A549 (cell line): ENCODE measurements around the gene GCG. TPM values are rescaled to one million over a fixed set of nuclear protein-coding genes. Genes with fewer than 3 reads are reported as not detected.

Experiments used
- ATAC-seq, 2 experiments: fragments of 200-7000 bp in 1 of 2; fragments of >200 bp in 1 of 2; cut with Nextera tagmentation in 1 of 2; cut with Tn5 transposase in 1 of 2; 3 replicates each; pipeline versions ENCODE4 v1.8.0 to v1.9.1; 2018 to 2020; ENCODE audit warnings: mild to moderate bottlenecking in 1 of 2, moderate library complexity in 1 of 2
- CTCF ChIA-PET: fragments of 300-600 bp; sonication (Branson Sonifier 250); formaldehyde crosslinking; extraction: SDS; loops from one replicate; lab custom pipeline; 2021; ENCODE audit warnings: antibody characterized with exemption, inconsistent platforms; lab: Yijun Ruan, JAX
- POLR2A ChIA-PET: fragments of 350-600 bp; formaldehyde crosslinking; extraction: SDS; loops from one replicate; lab custom pipeline; 2021; ENCODE audit warnings: antibody characterized with exemption, inconsistent platforms; lab: Yijun Ruan, JAX
- DNase-seq, 2 experiments: peaks; one replicate each; pipeline versions ENCODE4 v3.0.0 to v3.0.0-alpha.2; 2011 to 2016; ENCODE audit warnings: low read depth in 1 of 2, low spot score in 1 of 2
- FAIRE-seq: peaks from 2 replicates; lab custom pipeline; 2011; peaks lifted over from hg19 to GRCh38; lab: Jason Lieb, UNC
- H3K27ac ChIP-seq, 2 experiments: fragments of >200 bp; sonication (Bioruptor Twin); formaldehyde crosslinking; 3 replicates each; pipeline ENCODE4 v1.5.1; 2016 to 2017
- H3K4me1 ChIP-seq: fragments of >200 bp; sonication (Bioruptor Twin); formaldehyde crosslinking; 3 replicates; pipeline ENCODE4 v1.6.1; 2016
- H3K4me2 ChIP-seq: fragments of >200 bp; sonication (Bioruptor Twin); formaldehyde crosslinking; 3 replicates; pipeline ENCODE4 v1.6.1; 2016
- H3K4me3 ChIP-seq: fragments of >200 bp; sonication (Bioruptor Twin); formaldehyde crosslinking; 3 replicates; pipeline ENCODE4 v1.5.1; 2016
- H3K9me3 ChIP-seq: fragments of >200 bp; sonication (Bioruptor Twin); formaldehyde crosslinking; 3 replicates; pipeline ENCODE4 v1.6.1; 2016
- ATOH8 ChIP-seq: fragments of 250-450 bp; sonication (Bioruptor Pico); IDR thresholded peaks from 2 replicates; pipeline ENCODE4 v1.5.0; 2020; ENCODE audit warnings: low read depth, mild to moderate bottlenecking, moderate library complexity
- BHLHE40 ChIP-seq: IDR thresholded peaks from 2 replicates; pipeline ENCODE4 v1.6.1; 2012; ENCODE audit warnings: low read depth, low read length, inconsistent platforms
- CHD2 ChIP-seq: fragments of 150-350 bp; IDR thresholded peaks from 2 replicates; pipeline ENCODE4 v1.6.1; 2014; ENCODE audit warnings: low read length; ENCODE audit not compliant: partially characterized antibody
- CTCF ChIP-seq: fragments of >200 bp; sonication (Bioruptor Twin); formaldehyde crosslinking; IDR thresholded peaks from 3 replicates; pipeline ENCODE4 v1.5.1; 2016
- E2F6 ChIP-seq: IDR thresholded peaks from 2 replicates; pipeline ENCODE4 v1.6.1; 2012; ENCODE audit warnings: low read depth, borderline replicate concordance
- ELK1 ChIP-seq: fragments of 150-350 bp; IDR thresholded peaks from 2 replicates; pipeline ENCODE4 v1.6.1; 2014; ENCODE audit warnings: low read depth, mild to moderate bottlenecking, low read length
- HDAC2 ChIP-seq: fragments of 200-600 bp; sonication (generic); IDR thresholded peaks from 2 replicates; pipeline ENCODE4 v1.6.1; 2016
- HEYL ChIP-seq: fragments of 250-450 bp; sonication (Bioruptor Pico); IDR thresholded peaks from 2 replicates; pipeline ENCODE4 v1.8.0; 2021; ENCODE audit warnings: mild to moderate bottlenecking, moderate library complexity
- HMGXB4 ChIP-seq: fragments of 250-450 bp; sonication (Bioruptor Pico); IDR thresholded peaks from 2 replicates; pipeline ENCODE4 v1.5.0; 2021; ENCODE audit warnings: mild to moderate bottlenecking, moderate library complexity, borderline replicate concordance
- HOXA7 ChIP-seq: fragments of 250-450 bp; sonication (Bioruptor Pico); IDR thresholded peaks from 2 replicates; pipeline ENCODE4 v1.5.0; 2020; ENCODE audit warnings: mild to moderate bottlenecking, moderate library complexity
- HOXB13 ChIP-seq: fragments of 250-450 bp; sonication (Bioruptor Pico); IDR thresholded peaks from 2 replicates; pipeline ENCODE4 v1.5.0; 2020; ENCODE audit warnings: low read depth, mild to moderate bottlenecking, moderate library complexity
- HOXB5 ChIP-seq: fragments of 250-450 bp; sonication (Bioruptor Pico); IDR thresholded peaks from 2 replicates; pipeline ENCODE4 v1.5.0; 2020; ENCODE audit warnings: mild to moderate bottlenecking, moderate library complexity
- JUN ChIP-seq, 2 experiments: fragments of >200 bp; sonication (Bioruptor Twin); formaldehyde crosslinking; IDR thresholded peaks; 2 replicates in 1 of 2; 3 replicates in 1 of 2; pipeline ENCODE4 v1.6.1; 2016 to 2017
- KDM1A ChIP-seq: fragments of 200-600 bp; sonication (generic); IDR thresholded peaks from 2 replicates; pipeline ENCODE4 v1.6.1; 2016; ENCODE audit warnings: low read depth, mild to moderate bottlenecking
- KDM5A ChIP-seq: fragments of 200-600 bp; sonication (generic); IDR thresholded peaks from 2 replicates; pipeline ENCODE4 v1.6.1; 2016; ENCODE audit warnings: antibody characterized with exemption, mild to moderate bottlenecking
- MAFK ChIP-seq: fragments of 450-650 bp; IDR thresholded peaks from 2 replicates; pipeline ENCODE4 v1.6.1; 2014; ENCODE audit not compliant: partially characterized antibody
- NPAS2 ChIP-seq: fragments of 250-450 bp; sonication (Bioruptor Pico); IDR thresholded peaks from 2 replicates; pipeline ENCODE4 v1.8.0; 2022; ENCODE audit warnings: mild to moderate bottlenecking, moderate library complexity, borderline replicate concordance
- POLR2A ChIP-seq: IDR thresholded peaks from 2 replicates; pipeline ENCODE4 v1.6.1; 2012; ENCODE audit warnings: mild to moderate bottlenecking, low read length
- RARB ChIP-seq: fragments of 250-450 bp; sonication (Bioruptor Pico); IDR thresholded peaks from 2 replicates; pipeline ENCODE4 v1.8.0; 2021; ENCODE audit warnings: mild to moderate bottlenecking, moderate library complexity
- RFX5 ChIP-seq: fragments of 450-650 bp; IDR thresholded peaks from 2 replicates; pipeline ENCODE4 v1.7.1; 2014; ENCODE audit warnings: antibody characterized with exemption, mild to moderate bottlenecking, moderate library complexity
- RNF2 ChIP-seq: fragments of 200-600 bp; sonication (generic); IDR thresholded peaks from 2 replicates; pipeline ENCODE4 v1.6.1; 2016; ENCODE audit warnings: low read depth, mild to moderate bottlenecking, antibody characterized with exemption, moderate library complexity, borderline replicate concordance
- SMC3 ChIP-seq: fragments of >200 bp; sonication (Bioruptor Twin); formaldehyde crosslinking; IDR thresholded peaks from 3 replicates; pipeline ENCODE4 v1.6.1; 2018; ENCODE audit warnings: inconsistent platforms
- SREBF2 ChIP-seq: fragments of 450-650 bp; IDR thresholded peaks from 2 replicates; pipeline ENCODE4 v1.6.1; 2014; ENCODE audit warnings: mild to moderate bottlenecking, moderate library complexity
- TFCP2L1 ChIP-seq: fragments of 250-450 bp; sonication (Bioruptor Pico); IDR thresholded peaks from 2 replicates; pipeline ENCODE4 v1.5.0; 2021; ENCODE audit warnings: mild to moderate bottlenecking
- ZC3H11A ChIP-seq: fragments of 450-650 bp; IDR thresholded peaks from 2 replicates; pipeline ENCODE4 v1.6.1; 2014; ENCODE audit warnings: antibody characterized with exemption, mild to moderate bottlenecking
- ZNF302 ChIP-seq: fragments of 250-450 bp; sonication (Bioruptor Pico); IDR thresholded peaks from 2 replicates; pipeline ENCODE4 v1.9.0; 2021; ENCODE audit warnings: inconsistent platforms, mild to moderate bottlenecking, moderate library complexity
- WGBS: methylation state at CpG from one replicate; pipeline ENCODE4 v1.1.6; 2017; ENCODE audit errors: missing lambda C conversion rate; 5-methylcytosine and 5-hydroxymethylcytosine counted together
- polyA plus RNA-seq, 4 experiments: library from polyadenylated mRNA; depleted of rRNA in 3 of 4; stranded (reverse); fragments of >200 nt; fragmentation: RNase III in 1 of 4; extraction: RNeasy Plus Mini Kit Qiagen cat#74134 plus additional on column Dnase treatment in 1 of 4; gene quantifications; 2 replicates in 3 of 4; 3 replicates in 1 of 4; pipeline ENCODE4 v1.2.3, GENCODE V29; 2011 to 2017
- TF ChIP-seq, protein P1 (sequence below): fragments of 200-600 bp; sonication (generic); IDR thresholded peaks from 2 replicates; pipeline ENCODE4 v1.6.1; 2016; ENCODE audit warnings: antibody characterized with exemption, mild to moderate bottlenecking, moderate library complexity

The GCG gene
- polyA plus RNA-seq, 2 of the 4 experiments (the other 2 are of a cell fraction), result not detected

- no peak for DNase-seq
- Histone ChIP-seq H3K4me2 (no peak overlapping the region), H3K9me3 (no peaks in the 10 kb centered on the region), H3K4me3 (no peak overlapping the region), H3K27ac (no peak overlapping the region), H3K4me1 (no peaks in the 10 kb centered on the region)
- POLR2A ChIA-PET, result no interaction called here
- 52% methylated on average over 6 of the region's 6 CpGs for WGBS
- no peak for ATAC-seq
- TF ChIP-seq RARB (CRISPR knock-in tag) (no peak), HOXB5 (no peak), ATOH8 (CRISPR knock-in tag) (no peak), SREBF2 (no peak), TFCP2L1 (no peak), BHLHE40 (no peak), HEYL (CRISPR knock-in tag) (no peak), RNF2 (no peak), JUN (IDR thresholded peaks at IDR 0.05) (no peak), ELK1 (no peak)
- FAIRE-seq, result no peak
- CTCF ChIA-PET, result no interaction called here
These were observed 7.4 kb upstream of the GCG start for GRCh38 chr2:162159446-162159845.

DNA sequence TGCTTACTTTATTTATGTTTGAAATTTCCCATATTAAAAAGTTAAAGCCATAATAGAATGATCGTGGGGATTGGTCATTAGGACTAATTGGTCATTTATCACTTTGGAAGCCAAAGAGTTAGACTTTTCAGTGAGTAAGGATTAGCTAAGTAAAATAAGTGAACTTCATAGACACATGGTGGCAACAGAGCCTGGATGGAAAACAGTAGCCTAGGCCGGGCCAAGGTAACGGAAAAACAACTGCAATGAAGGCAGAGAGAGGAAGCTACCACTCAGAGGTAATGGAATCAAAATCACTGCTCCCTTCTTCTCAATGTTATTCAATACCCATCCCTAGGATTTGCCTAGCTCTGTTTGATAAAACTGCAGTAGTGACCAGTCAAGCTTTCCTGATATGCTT lies 4.1 kb upstream of the GCG start:
- FAIRE-seq (no peak), DNase-seq (no peak), ATAC-seq (no peak)
- ChIA-PET CTCF (interaction anchor here (0.7 to 1.8 kb wide), 3 partner anchors 10 to 142 kb away, joined by 3 to 8 read pairs (median 3); no protein-coding TSS in a partner anchor), POLR2A (no interaction called here)
- WGBS, result 53% methylated on average over 3 of the region's 3 CpGs
- H3K4me3 ChIP-seq, result no peak overlapping the region
- no peaks in the 10 kb centered on the region for H3K9me3 ChIP-seq
- no peak overlapping the region for H3K4me2 ChIP-seq
- H3K4me1 ChIP-seq, result no peaks in the 10 kb centered on the region
- TF ChIP-seq HMGXB4 (no peak), ZC3H11A (no peak), RNF2 (no peak), HOXA7 (no peak), KDM1A (no peak), CTCF (no peak), SMC3 (no peak), HOXB13 (no peak), ZNF302 (CRISPR knock-in tag) (no peak), HOXB5 (no peak), HDAC2 (no peak), ATOH8 (CRISPR knock-in tag) (no peak), POLR2A (no peak), RFX5 (no peak), MAFK (no peak), E2F6 (no peak), NPAS2 (CRISPR knock-in tag) (no peak), CHD2 (no peak), KDM5A (no peak)
- TF ChIP-seq, protein P1, sequence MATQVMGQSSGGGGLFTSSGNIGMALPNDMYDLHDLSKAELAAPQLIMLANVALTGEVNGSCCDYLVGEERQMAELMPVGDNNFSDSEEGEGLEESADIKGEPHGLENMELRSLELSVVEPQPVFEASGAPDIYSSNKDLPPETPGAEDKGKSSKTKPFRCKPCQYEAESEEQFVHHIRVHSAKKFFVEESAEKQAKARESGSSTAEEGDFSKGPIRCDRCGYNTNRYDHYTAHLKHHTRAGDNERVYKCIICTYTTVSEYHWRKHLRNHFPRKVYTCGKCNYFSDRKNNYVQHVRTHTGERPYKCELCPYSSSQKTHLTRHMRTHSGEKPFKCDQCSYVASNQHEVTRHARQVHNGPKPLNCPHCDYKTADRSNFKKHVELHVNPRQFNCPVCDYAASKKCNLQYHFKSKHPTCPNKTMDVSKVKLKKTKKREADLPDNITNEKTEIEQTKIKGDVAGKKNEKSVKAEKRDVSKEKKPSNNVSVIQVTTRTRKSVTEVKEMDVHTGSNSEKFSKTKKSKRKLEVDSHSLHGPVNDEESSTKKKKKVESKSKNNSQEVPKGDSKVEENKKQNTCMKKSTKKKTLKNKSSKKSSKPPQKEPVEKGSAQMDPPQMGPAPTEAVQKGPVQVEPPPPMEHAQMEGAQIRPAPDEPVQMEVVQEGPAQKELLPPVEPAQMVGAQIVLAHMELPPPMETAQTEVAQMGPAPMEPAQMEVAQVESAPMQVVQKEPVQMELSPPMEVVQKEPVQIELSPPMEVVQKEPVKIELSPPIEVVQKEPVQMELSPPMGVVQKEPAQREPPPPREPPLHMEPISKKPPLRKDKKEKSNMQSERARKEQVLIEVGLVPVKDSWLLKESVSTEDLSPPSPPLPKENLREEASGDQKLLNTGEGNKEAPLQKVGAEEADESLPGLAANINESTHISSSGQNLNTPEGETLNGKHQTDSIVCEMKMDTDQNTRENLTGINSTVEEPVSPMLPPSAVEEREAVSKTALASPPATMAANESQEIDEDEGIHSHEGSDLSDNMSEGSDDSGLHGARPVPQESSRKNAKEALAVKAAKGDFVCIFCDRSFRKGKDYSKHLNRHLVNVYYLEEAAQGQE, result no peak
- H3K27ac ChIP-seq, result no peak overlapping the region
